ENCODE data around the gene DDX20.

Gene DDX20

DNA sequence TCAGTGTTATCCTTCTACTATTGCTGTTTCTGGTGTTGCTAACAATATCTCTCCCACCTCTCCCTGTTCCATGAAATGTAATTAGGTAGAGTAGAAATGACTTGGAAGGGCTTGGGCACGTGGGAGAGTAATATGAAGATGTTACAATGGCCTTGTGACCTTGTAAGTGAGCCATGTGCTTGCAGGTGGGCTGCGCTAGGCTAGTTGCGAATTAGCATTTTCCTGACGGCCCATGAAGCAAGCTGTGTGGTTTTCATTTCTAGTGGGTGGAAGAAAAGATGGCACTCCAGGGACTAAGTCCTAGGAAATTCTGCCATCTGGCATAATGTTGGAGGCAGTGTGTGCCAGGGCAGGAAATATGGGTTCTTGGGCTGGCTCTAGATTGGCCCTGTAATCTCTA lies 7.8 kb upstream of the DDX20 start:
- no peak overlapping the region for H3K4me3 ChIP-seq (ENCODE audit: low read depth, low read length)
- TF ChIP-seq, protein P1, sequence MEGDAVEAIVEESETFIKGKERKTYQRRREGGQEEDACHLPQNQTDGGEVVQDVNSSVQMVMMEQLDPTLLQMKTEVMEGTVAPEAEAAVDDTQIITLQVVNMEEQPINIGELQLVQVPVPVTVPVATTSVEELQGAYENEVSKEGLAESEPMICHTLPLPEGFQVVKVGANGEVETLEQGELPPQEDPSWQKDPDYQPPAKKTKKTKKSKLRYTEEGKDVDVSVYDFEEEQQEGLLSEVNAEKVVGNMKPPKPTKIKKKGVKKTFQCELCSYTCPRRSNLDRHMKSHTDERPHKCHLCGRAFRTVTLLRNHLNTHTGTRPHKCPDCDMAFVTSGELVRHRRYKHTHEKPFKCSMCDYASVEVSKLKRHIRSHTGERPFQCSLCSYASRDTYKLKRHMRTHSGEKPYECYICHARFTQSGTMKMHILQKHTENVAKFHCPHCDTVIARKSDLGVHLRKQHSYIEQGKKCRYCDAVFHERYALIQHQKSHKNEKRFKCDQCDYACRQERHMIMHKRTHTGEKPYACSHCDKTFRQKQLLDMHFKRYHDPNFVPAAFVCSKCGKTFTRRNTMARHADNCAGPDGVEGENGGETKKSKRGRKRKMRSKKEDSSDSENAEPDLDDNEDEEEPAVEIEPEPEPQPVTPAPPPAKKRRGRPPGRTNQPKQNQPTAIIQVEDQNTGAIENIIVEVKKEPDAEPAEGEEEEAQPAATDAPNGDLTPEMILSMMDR (conservative IDR thresholded peaks at IDR 0.05; ENCODE audit: low read depth, low read length) = no peak
- DNase-seq (ENCODE audit: low read depth) = no peak

GRCh38 chr1:111749628-111750027 lies 6.1 kb upstream of the DDX20 start:
- H3K4me3 ChIP-seq (ENCODE audit: low read depth, low read length) = no peak overlapping the region
- no peak for DNase-seq (ENCODE audit: low read depth)
- TF ChIP-seq, protein P1 (conservative IDR thresholded peaks at IDR 0.05; ENCODE audit: low read depth, low read length) = no peak

DNA sequence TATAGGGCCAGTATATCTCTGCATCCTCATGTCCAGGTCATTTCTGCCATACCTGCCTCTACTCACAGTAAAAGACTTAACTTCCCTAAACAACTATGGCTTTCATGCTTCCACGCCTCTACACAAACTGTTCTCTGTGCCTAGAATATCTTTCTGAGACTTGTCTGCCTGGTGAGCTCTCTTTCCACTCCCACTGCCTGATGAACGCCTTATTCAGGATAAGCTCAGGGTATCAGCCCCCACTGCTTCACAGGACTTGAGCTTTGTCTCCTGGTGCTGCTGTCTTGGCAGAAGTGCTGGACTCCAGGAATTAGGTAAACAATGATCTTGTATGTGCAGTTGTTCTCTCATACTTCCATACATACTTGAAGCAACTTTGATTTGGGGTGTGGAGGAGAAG lies 4.8 kb upstream of the DDX20 start:
- no peak for DNase-seq (ENCODE audit: low read depth)
- no peak overlapping the region for H3K4me3 ChIP-seq (ENCODE audit: low read depth, low read length)
- TF ChIP-seq, protein P1 (conservative IDR thresholded peaks at IDR 0.05; ENCODE audit: low read depth, low read length) = no peak

GRCh38 chr1:111751906-111752575 lies 3.7 kb upstream of the DDX20 start:
- TF ChIP-seq, protein P1 (conservative IDR thresholded peaks at IDR 0.05; ENCODE audit: low read depth, low read length) = no peak
- DNase-seq (ENCODE audit: low read depth) = no peak
- no peak overlapping the region for H3K4me3 ChIP-seq (ENCODE audit: low read depth, low read length)

DNA sequence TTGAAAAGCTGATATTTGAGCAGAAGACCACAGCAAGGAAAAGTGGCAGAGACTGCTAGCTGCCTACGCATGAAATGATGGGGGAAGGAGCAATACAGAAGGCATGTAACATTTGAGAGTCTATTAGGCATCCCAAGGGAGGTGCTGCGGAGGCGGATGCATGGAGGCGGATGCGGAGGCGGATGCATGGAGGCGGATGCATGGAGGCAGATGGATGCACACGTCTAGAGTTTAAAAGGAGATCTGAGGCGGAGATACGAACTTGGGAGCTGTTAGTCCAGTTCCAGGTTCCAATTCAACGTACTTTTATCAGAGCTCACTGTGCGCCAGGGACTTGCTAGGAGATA lies 744 bp upstream of the DDX20 start:
- TF ChIP-seq, protein P1 (conservative IDR thresholded peaks at IDR 0.05; ENCODE audit: low read depth, low read length) = no peak
- peak; percentile 64 for DNase-seq (ENCODE audit: low read depth)
- peak overlapping the region; percentile 97 for H3K4me3 ChIP-seq (ENCODE audit: low read depth, low read length)

DNA sequence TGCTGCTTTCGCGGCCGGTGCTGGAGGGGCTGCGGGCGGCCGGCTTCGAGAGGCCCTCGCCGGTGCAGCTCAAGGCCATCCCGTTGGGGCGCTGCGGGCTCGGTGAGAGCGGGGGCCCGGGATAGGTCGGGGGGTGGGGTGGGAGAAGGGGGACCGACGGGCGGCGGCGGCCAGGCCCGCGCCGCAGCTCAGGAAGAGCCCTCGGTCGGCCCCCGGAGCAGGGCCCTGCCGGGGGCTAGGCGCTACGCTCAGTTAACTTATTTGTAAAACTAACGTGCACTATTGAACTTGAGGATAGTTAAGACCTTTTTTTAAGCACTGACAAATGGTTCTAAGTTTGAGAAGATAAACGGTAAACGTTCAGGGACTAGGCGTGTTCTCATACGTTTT lies 418 bp downstream of the DDX20 start:
- peak overlapping the region; percentile 97 for H3K4me3 ChIP-seq (ENCODE audit: low read depth, low read length)
- TF ChIP-seq, protein P1 (conservative IDR thresholded peaks at IDR 0.05; ENCODE audit: low read depth, low read length) = no peak
- DNase-seq (ENCODE audit: low read depth) = no peak

DNA sequence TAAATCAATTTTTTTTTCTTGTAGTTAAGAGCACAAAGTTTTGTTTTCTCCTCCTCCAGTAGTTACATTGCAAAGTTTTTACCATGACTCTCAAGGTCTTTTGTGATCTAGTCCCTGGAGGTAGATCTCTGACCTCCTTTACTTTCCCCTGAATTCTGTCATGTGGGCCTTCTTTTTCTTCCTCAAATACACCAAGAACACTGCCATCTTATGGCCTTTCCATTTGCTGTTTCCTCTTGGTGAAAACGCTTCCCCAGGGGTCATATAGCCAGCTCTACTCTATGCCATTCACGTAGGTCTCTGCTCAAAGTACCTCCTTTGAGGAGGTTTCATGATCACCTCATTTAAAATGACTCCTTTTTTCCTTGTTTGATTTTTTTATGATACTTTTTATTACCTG lies 2.7 kb downstream of the DDX20 start:
- TF ChIP-seq, protein P1 (conservative IDR thresholded peaks at IDR 0.05; ENCODE audit: low read depth, low read length) = peak; percentile 49
- H3K4me3 ChIP-seq (ENCODE audit: low read depth, low read length) = no peak overlapping the region
- DNase-seq (ENCODE audit: low read depth) = peak; percentile 44
